NCI-H524 (cell line): ENCODE data around the gene ELANE.
A peak's percentile ranks its signal among the peaks of the same experiment; 100 is the strongest.

Experiments used
- DNase-seq, 2 experiments: peaks; one replicate each; lab custom pipeline; 2025; lab: John Stamatoyannopoulos, UW

The ELANE gene

GRCh38 chr19:898663-899062, 46.6 kb downstream of the ELANE start:
- peak; percentile 87 to 95 for DNase-seq

GRCh38 chr19:899336-900042, 47.4 kb downstream of the ELANE start:
- no peak for DNase-seq

GRCh38 chr19:900043-900301, 47.9 kb downstream of the ELANE start:
- no peak for DNase-seq

- no peak for DNase-seq
Observed at GRCh38 chr19:900302-901111, 48.4 kb downstream of the ELANE start.

GRCh38 chr19:901216-902092, 49.4 kb downstream of the ELANE start:
- DNase-seq, result no peak

GRCh38 chr19:902093-902370, 49.9 kb downstream of the ELANE start:
- DNase-seq, result no peak

- no peak for DNase-seq
Observed at GRCh38 chr19:902446-903226, 50.5 kb downstream of the ELANE start.

GRCh38 chr19:903266-903797, 51.2 kb downstream of the ELANE start:
- peak; percentile 78 to 90 for DNase-seq

GRCh38 chr19:904545-904944, 52.4 kb downstream of the ELANE start:
- DNase-seq, result no peak
